GM12865 (cell line): Measurements from ENCODE around the gene MAP2K5.
A peak's percentile ranks its signal among the peaks of the same experiment; 100 is the strongest.

Experiments used
- DNase-seq: peaks from one replicate; pipeline ENCODE4 v3.0.0; 2010; ENCODE audit warnings: low read depth
- H3K4me3 ChIP-seq: 2 replicates; pipeline ENCODE4 v1.5.1; 2011; ENCODE audit warnings: mild to moderate bottlenecking, low read depth, low read length, control low read depth
- TF ChIP-seq, protein P1 (sequence below): IDR thresholded peaks from 2 replicates; pipeline ENCODE4 v1.5.1; 2011; ENCODE audit warnings: low read length, control low read depth, low read depth, inconsistent platforms; ENCODE audit not compliant: insufficient read depth; ENCODE audit errors: missing control alignments

MAP2K5 gene

GRCh38 chr15:67521783-67522568, 20.5 kb upstream of the MAP2K5 start:
- H3K4me3 ChIP-seq = peak overlapping the region; percentile 88
- no peak for DNase-seq
- TF ChIP-seq, protein P1, sequence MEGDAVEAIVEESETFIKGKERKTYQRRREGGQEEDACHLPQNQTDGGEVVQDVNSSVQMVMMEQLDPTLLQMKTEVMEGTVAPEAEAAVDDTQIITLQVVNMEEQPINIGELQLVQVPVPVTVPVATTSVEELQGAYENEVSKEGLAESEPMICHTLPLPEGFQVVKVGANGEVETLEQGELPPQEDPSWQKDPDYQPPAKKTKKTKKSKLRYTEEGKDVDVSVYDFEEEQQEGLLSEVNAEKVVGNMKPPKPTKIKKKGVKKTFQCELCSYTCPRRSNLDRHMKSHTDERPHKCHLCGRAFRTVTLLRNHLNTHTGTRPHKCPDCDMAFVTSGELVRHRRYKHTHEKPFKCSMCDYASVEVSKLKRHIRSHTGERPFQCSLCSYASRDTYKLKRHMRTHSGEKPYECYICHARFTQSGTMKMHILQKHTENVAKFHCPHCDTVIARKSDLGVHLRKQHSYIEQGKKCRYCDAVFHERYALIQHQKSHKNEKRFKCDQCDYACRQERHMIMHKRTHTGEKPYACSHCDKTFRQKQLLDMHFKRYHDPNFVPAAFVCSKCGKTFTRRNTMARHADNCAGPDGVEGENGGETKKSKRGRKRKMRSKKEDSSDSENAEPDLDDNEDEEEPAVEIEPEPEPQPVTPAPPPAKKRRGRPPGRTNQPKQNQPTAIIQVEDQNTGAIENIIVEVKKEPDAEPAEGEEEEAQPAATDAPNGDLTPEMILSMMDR = no peak

DNA sequence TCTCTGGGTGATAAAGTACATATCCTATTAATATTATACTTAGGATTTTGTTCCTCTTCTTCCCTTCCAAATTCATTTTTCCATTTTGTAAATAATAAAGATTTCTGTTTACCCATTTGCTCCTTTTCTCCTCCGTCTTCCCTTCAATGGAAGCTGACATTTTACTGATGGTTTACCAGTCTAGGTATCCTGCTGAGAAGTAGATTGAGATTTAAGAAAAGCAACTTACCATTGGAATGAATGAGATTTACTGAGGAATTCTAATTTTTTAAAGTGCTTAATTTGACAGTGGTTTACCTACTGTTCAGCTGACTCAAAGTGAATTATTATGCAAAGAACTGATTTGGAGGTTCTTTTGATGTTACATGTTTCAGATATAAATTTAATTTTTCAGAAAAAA, 19.2 kb upstream of the MAP2K5 start:
- no peak for DNase-seq
- TF ChIP-seq, protein P1 = no peak
- H3K4me3 ChIP-seq = peak overlapping the region; percentile 88

- TF ChIP-seq, protein P1 = no peak
- no peak overlapping the region for H3K4me3 ChIP-seq
- no peak for DNase-seq
These were observed 18.3 kb upstream of the MAP2K5 start for GRCh38 chr15:67524235-67524634.

- no peak overlapping the region for H3K4me3 ChIP-seq
- TF ChIP-seq, protein P1 = no peak
- no peak for DNase-seq
These were observed 14.0 kb upstream of the MAP2K5 start for GRCh38 chr15:67528513-67528912.

GRCh38 chr15:67531379-67531914, 11.1 kb upstream of the MAP2K5 start:
- TF ChIP-seq, protein P1 = no peak
- no peak for DNase-seq
- H3K4me3 ChIP-seq = no peak overlapping the region

GRCh38 chr15:67533873-67534272, 8.6 kb upstream of the MAP2K5 start:
- no peak for DNase-seq
- no peak overlapping the region for H3K4me3 ChIP-seq
- TF ChIP-seq, protein P1 = no peak
